Ectodermal cell (in vitro differentiated cells): ENCODE data around the gene LNPK.
"Not testable (repeated sequence)": the region's sequence is repeated elsewhere in the genome, so short reads cannot be mapped to it uniquely, and the experiment has no call there.

Experiments
- H3K27ac ChIP-seq: 2 replicates; pipeline ENCODE4 v1.7.0; 2013; ENCODE audit warnings: mild to moderate bottlenecking, low read depth, low read length; ENCODE audit not compliant: insufficient read depth, poor library complexity, severe bottlenecking
- H3K27me3 ChIP-seq: 2 replicates; pipeline ENCODE4 v1.7.0; 2013; ENCODE audit warnings: mild to moderate bottlenecking, low read length; ENCODE audit not compliant: insufficient read depth, control insufficient read depth, poor library complexity, severe bottlenecking
- H3K36me3 ChIP-seq: one replicate; pipeline ENCODE4 v1.7.0; 2013; ENCODE audit warnings: low read length; ENCODE audit not compliant: control insufficient read depth, insufficient read depth
- H3K4me1 ChIP-seq: one replicate; pipeline ENCODE4 v1.7.0; 2013; ENCODE audit warnings: low read length; ENCODE audit not compliant: control insufficient read depth, insufficient read depth
- H3K4me3 ChIP-seq: 2 replicates; pipeline ENCODE4 v1.7.0; 2013; ENCODE audit warnings: low read depth, low read length, control low read depth; ENCODE audit not compliant: insufficient read depth
- H3K9me3 ChIP-seq: 2 replicates; pipeline ENCODE4 v1.7.0; 2013; ENCODE audit warnings: mild to moderate bottlenecking, low read length, moderate library complexity; ENCODE audit not compliant: control insufficient read depth
- WGBS, 2 experiments: methylation state at CpG; one replicate each; pipeline ENCODE4 v1.1.7; 2013; ENCODE audit warnings: missing lambda C conversion rate in 2 of 2; 5-methylcytosine and 5-hydroxymethylcytosine counted together

The LNPK gene

DNA sequence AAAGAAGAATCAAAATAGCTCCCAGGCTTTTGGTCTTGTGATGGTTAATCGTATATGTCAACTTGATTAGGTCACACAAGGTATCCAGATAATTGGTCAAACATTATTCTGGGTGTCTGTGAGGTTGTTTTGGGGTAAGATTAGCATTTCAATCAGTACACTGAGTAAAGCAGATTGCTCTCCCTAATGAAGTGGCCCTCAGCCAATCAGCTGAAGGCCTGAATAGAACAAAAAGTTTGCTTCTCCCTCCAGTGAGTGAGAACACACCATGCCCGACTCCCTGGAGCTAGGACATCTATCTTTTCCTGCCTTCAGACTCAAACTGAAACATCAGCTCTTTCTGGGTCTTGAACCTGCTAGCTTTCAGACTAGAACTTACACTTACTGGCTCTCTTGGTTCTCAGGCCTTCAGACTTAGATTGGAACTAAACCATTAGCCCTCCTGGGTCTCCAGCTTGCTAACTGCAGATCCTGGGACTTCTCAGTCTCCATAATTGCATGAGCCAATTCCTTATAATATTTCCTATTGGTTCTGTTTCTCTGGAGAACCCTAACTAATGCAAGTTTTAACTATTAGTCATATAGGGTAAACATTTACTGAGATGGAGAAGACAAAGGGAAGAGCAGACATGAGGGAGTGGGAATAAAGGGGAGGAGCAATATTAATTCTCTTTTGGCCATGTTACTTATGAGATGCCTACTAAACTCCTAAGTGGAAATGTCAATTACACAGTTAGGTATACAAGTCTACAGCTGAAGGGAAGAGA, 25.5 kb downstream of the LNPK start:
- WGBS, 2 experiments, result 79 to 90% methylated on average over 2 of the region's 2 CpGs
- H3K9me3 ChIP-seq, result peaks cover 2% of the 10 kb centered on the region
- H3K36me3 ChIP-seq, result peaks cover 4% of the 10 kb centered on the region
- no peaks in the 10 kb centered on the region for H3K27me3 ChIP-seq
- H3K4me3 ChIP-seq, result no peak overlapping the region
- no peak overlapping the region for H3K27ac ChIP-seq
- peaks cover 5% of the 10 kb centered on the region for H3K4me1 ChIP-seq

DNA sequence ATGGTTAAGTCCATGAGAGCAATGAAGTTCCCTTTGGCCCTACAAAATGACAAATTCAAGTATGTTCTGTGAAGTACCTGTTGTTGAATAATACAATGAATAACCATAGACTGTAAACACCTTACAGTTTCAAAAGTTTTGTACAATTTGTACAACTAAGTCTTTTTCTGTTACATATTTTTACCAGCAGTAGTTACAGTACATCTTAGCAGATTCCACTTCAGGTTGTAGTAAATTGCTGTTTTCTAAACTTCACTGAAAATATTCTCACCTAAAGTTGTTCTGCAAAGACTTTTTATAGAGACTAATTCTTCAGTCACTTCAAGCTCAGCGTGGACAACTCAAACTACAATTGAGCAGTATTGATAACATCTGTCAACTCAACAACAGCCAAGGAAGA, 28.7 kb downstream of the LNPK start:
- H3K27ac ChIP-seq, result no peak overlapping the region
- no peaks in the 10 kb centered on the region for H3K27me3 ChIP-seq
- peaks cover 2% of the 10 kb centered on the region for H3K9me3 ChIP-seq
- WGBS, 2 experiments, result 86 to 97% methylated on average over 1 of the region's 1 CpG
- no peak overlapping the region for H3K4me3 ChIP-seq
- no peaks in the 10 kb centered on the region for H3K4me1 ChIP-seq
- H3K36me3 ChIP-seq, result peaks cover 4% of the 10 kb centered on the region

DNA sequence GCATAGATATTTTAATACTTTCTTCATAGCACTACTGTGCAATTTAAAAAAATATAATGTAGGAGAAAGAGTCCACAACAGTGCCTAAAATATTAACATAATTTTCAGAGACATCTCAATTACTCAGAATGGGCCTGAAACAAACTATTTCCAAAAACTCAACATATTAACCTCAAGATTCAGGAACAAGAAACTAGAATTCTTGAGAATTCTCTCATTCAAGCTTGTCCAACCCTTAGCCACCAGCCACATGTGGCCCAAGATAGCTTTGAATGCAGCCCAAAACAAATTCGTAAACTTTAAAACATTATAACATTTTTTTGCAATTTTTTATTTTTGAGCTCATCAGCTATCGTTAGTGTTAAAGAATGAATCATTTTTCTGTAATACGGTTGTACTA, 35.2 kb downstream of the LNPK start:
- H3K4me1 ChIP-seq, result no peaks in the 10 kb centered on the region

DNA sequence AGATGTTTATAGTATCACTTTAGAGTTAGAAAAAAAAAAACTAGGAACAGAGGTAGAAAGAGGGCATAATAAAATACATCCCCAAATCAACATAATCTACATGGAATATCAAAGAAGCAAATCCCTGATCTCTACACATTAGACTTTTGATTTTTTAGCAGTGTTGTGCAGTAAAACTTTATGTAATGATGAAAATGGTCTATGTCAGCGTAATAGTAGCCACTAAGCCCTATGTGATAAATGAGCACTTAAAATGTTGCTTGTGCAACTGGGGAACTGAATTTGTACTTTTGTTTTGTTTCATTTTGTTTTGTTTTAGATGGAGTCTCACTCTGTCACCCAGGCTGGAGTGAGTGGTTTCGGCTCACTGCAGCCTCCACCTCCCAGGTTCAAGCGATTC, 36.3 kb downstream of the LNPK start:
- H3K4me3 ChIP-seq, result no peak overlapping the region
- no peaks in the 10 kb centered on the region for H3K4me1 ChIP-seq
- H3K27me3 ChIP-seq, result no peaks in the 10 kb centered on the region
- no peaks in the 10 kb centered on the region for H3K9me3 ChIP-seq
- H3K36me3 ChIP-seq, result no peaks in the 10 kb centered on the region
- 93 to 96% methylated on average over 3 of the region's 3 CpGs for WGBS, 2 experiments
- no peak overlapping the region for H3K27ac ChIP-seq

More for the DNA sequence above, 35.2 kb downstream of the LNPK start:
- WGBS, 2 experiments, result 89 to 100% methylated on average over 1 of the region's 3 CpGs
- no peak overlapping the region for H3K4me3 ChIP-seq
- no peaks in the 10 kb centered on the region for H3K9me3 ChIP-seq
- H3K27me3 ChIP-seq, result no peaks in the 10 kb centered on the region
- H3K27ac ChIP-seq, result no peak overlapping the region
- H3K36me3 ChIP-seq, result no peaks in the 10 kb centered on the region

DNA sequence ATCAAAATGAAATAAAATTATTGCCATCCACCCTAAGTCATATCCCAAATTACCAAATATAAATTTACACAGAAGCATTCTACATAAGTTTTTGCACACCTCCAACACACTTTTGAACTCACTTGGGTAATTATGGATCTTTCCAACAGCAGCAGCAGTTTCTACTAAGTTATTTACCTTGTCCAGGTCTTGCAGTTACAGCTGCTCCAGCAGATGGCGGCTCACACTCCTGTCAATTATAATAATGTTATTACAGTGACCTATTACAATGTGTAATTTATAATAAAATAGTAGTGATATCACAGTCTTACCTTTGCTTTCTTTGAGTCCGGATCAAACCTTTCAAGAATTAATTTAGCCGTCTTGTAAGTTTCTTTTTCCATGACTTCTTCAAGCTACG, 37.9 kb downstream of the LNPK start:
- no peaks in the 10 kb centered on the region for H3K4me1 ChIP-seq
- no peak overlapping the region for H3K4me3 ChIP-seq
- no peaks in the 10 kb centered on the region for H3K9me3 ChIP-seq
- WGBS, 2 experiments, result 83 to 90% methylated on average over 3 to 4 of the region's 4 CpGs
- no peaks in the 10 kb centered on the region for H3K27me3 ChIP-seq
- H3K27ac ChIP-seq, result no peak overlapping the region
- H3K36me3 ChIP-seq, result peaks cover 1% of the 10 kb centered on the region

DNA sequence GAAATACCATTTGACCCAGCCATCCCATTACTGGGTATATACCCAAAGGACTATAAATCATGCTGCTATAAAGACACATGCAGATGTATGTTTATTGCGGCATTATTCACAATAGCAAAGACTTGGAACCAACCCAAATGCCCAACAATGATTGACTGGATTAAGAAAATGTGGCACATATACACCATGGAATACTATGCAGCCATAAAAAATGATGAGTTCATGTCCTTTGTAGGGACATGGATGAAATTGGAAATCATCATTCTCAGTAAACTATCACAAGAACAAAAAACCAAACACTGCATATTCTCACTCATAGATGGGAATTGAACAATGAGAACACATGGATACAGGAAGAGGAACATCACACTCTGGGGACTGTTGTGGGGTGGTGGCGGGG, 38.9 kb downstream of the LNPK start:
- H3K36me3 ChIP-seq, H3K27me3 ChIP-seq, H3K27ac ChIP-seq, H3K4me1 ChIP-seq, H3K4me3 ChIP-seq, H3K9me3 ChIP-seq: not testable (repeated sequence)
- 89 to 100% methylated on average over 1 of the region's 2 CpGs for WGBS, 2 experiments

DNA sequence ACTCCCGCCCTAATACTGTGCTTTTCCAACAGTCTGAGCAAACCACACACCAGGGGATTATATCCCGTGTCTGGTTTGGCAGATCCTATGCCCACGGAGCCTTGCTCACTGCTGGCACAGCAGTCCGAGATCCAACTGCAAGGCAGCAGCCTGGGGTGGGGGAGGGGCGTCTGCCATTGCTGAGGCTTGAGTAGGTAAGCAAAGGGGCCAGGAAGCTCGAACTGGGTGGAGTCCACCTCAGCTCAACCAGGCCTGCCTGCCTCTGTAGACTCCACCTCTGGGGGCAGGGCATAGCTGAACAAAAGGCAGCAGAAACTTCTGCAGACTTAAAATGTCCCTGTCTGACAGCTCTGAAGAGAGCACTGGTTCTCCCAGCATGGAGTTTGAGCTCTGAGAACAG, 44.2 kb downstream of the LNPK start:
- Histone ChIP-seq H3K27me3 (no peaks in the 10 kb centered on the region), H3K36me3 (peaks cover 5% of the 10 kb centered on the region), H3K4me1 (no peaks in the 10 kb centered on the region), H3K9me3 (no peaks in the 10 kb centered on the region), H3K4me3 (no peak overlapping the region), H3K27ac (no peak overlapping the region)
- WGBS, 2 experiments, result 88 to 91% methylated on average over 6 of the region's 6 CpGs

DNA sequence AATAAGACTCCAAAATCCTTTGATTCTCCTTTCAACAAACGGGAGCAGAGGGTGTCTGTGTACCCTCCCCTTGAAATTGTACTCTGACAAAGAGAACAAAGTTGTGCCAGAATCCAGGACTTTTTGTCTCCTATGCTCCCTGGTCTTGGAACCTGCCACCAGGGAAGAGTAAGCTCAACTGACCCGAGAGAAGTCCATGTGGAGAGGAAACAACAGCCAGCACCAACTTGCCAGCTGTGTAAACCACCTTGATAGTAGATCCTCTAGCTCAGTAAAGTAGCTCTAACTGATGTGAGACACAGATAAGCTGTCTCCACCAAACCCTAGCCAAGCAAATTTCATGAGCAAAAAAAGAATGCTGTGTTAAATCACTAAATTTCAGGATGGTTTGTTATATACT, 46.9 kb downstream of the LNPK start:
- no peaks in the 10 kb centered on the region for H3K9me3 ChIP-seq
- H3K27me3 ChIP-seq, result no peaks in the 10 kb centered on the region
- peaks cover 5% of the 10 kb centered on the region for H3K36me3 ChIP-seq
- no peak overlapping the region for H3K27ac ChIP-seq
- WGBS, 2 experiments, result 89 to 98% methylated on average over 2 of the region's 2 CpGs
- no peaks in the 10 kb centered on the region for H3K4me1 ChIP-seq
- H3K4me3 ChIP-seq, result no peak overlapping the region

DNA sequence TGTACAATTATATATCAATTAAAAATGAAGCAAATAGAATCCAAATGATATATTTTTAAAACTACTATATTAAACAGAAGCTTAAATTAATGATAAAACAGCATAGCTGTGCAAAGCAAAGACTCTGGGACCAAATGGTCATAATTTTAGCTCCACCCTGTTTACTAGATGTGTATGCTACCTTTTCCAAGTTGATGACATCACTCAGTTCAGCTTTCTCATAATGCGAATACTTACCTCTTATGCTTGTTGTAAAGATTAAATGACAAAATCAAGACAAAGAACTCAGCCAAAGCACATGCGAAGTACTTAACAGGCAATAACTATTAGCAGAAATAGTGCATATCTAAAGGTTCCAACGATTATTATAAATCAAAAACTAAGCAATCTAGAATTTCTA, 51.6 kb downstream of the LNPK start:
- Histone ChIP-seq H3K27ac (no peak overlapping the region), H3K4me1 (no peaks in the 10 kb centered on the region), H3K4me3 (no peak overlapping the region), H3K36me3 (peaks cover 3% of the 10 kb centered on the region), H3K9me3 (no peaks in the 10 kb centered on the region), H3K27me3 (no peaks in the 10 kb centered on the region)
- 97 to 100% methylated on average over 1 to 2 of the region's 3 CpGs for WGBS, 2 experiments

DNA sequence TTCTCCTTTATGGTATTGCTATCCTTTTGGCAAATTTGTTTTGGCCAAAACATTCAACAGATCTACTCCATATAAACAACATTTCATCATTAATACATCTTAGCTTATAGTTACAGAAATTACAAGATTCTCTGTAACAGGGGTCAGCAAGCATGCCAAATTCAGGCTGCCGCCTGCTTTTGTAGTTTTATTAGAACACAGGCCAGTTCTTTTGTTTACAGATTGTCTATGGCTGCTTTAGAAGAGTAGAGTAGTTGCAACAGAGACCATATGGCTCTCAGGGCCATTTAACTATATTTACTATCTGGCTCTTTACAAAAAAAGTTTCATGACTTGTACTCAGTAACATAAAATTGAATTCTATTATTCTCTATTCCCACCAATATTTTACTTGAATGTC, 53.9 kb downstream of the LNPK start:
- Histone ChIP-seq H3K9me3 (no peaks in the 10 kb centered on the region), H3K36me3 (peaks cover 3% of the 10 kb centered on the region), H3K27me3 (no peaks in the 10 kb centered on the region), H3K4me3 (no peak overlapping the region), H3K27ac (no peak overlapping the region), H3K4me1 (no peaks in the 10 kb centered on the region)
- WGBS, 2 experiments, result 89% methylated on average over 1 of the region's 1 CpG

DNA sequence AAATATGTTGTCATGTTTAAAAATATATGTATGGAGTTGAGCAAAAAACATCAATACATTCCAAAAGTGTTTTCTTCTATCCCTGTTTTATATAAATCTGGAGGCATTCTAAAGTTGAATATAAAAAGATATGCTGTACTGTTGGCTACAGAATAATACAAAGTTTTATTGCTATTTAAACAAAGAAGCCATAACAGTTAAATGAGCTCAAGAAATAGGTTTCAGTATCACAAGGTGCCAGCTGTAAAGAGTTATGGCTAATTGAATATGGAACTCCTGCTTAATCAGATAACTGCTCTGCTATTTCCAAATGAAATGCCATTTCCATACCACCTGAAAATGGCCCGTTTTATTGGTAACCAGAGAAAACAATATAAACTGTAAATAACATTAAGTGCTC, 55.0 kb downstream of the LNPK start:
- H3K9me3 ChIP-seq, result no peaks in the 10 kb centered on the region
- WGBS, 2 experiments, result 91 to 100% methylated on average over 1 of the region's 1 CpG

More for the DNA sequence above, 55.0 kb downstream of the LNPK start:
- peaks cover 3% of the 10 kb centered on the region for H3K36me3 ChIP-seq
- H3K27ac ChIP-seq, result no peak overlapping the region
- H3K27me3 ChIP-seq, result no peaks in the 10 kb centered on the region
- H3K4me1 ChIP-seq, result no peaks in the 10 kb centered on the region
- no peak overlapping the region for H3K4me3 ChIP-seq
